GM18517 (cell line): ENCODE data around the gene CYB5A.
"Not testable (repeated sequence)": the region's sequence is repeated elsewhere in the genome, so short reads cannot be mapped to it uniquely, and the experiment has no call there.

ENCODE experiments used
- ATAC-seq: cut with Tn5 transposase; IDR thresholded peaks from one replicate; pipeline ENCODE4 v1.9.1; 2021; ENCODE audit warnings: mild to moderate bottlenecking, moderate library complexity; ENCODE audit not compliant: unreplicated experiment

Gene CYB5A

GRCh38 chr18:74299162-74299561, 7.4 kb upstream of the CYB5A start:
- no peak for ATAC-seq

DNA sequence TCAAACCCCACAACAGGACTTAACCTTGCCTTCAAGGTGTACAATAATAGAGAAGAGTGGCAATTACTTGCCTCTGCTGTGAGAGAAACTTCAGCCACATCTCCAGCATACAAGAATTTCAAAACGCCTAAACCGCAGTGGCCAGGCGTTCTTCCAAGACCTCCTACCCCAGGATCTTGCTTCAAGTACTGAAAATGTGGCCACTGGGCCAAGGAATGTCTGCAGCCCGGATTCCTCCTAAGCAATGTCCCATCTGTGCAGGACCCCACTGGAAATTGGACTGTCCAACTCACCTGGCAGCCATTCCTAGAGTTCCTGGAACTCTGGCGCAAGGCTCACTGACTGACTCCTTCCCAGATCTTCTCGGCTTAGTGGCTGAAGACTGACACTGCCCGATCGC, 2.8 kb upstream of the CYB5A start:
- ATAC-seq, result no peak

DNA sequence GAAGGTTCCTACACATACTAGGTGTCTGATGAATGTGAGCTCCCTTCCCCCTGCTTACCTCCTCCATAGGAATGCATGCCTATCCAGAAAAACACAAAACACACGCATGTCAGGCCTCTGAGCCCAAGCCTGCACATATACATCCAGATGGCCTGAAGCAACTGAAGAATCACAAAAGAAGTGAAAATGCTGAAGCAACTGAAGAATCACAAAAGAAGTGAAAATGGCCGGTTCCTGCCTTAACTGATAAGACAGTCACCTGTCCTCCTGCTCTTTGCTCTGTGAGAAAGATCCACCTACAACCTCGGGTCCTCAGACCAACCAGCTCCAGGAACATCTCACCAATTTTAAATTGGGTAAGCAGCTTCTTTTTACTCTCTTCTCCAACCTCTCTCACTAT, 1.2 kb upstream of the CYB5A start:
- ATAC-seq, result not testable (repeated sequence)

GRCh38 chr18:74292541-74292858, 737 bp upstream of the CYB5A start:
- no peak for ATAC-seq

DNA sequence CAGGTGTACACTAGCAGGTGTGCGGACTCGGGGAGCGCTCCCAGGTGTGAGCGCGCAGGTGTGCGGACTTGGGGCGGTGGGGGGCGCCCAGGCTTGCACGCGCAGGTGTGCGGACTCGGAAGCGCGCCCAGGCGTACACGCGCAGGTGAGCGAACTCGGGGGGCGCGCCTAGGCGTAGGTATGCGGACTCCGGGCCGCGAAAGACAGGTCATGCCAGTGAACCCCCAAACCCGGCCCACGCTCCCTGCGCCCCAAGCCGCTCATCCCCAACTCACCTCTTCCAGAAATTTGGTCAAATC, 342 bp downstream of the CYB5A start:
- no peak for ATAC-seq

DNA sequence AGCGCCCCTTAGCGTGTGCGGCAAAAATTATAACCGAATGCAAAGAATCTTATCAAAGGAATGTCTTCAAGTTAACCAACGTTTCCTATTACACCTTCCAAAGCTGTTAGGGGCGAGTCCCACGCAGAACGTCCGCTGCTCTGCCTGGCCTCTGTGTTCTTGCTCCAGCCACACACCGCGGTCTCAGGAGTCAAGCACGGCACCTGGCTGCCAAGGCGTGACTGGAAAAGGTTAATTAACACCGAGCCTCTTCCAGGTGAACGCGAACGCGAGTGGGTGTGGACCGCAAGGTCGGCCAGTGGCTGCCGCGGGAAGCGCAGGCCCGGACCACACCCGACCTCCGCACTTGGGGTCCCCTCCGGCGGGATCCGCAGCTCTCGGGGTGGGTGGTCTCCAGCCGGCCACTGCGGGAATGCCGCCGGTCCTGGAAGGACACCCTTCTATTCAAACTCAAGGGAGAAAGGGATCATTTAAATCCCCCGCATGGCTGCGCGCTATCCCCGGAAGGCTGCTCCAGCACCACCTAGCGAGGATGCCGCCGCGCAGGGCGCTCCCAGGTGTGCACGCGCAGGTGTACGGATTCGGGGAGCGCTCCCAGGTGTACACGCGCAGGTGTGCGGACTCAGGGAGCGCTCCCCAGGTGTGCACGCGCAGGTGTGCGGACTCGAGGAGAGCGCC, 830 bp downstream of the CYB5A start:
- ATAC-seq, result no peak

DNA sequence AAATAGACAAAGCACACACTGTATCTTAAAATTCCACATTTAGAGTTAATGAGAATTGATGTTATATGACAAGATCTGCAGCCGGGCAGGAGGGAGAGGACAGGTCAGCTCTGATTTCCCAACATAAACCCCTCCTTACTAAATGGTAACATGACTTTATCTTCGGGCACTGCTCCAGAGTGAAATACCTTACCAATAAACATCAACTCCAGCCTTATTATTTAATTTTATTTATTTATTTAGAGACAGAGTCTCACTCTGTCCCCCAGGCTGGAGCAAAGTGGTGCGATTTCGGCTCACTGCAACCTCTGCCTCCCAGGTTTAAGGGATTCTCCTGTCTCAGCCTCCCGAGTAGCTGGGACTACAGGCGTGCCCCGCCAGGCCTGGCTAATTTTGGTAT, 1.7 kb downstream of the CYB5A start:
- no peak for ATAC-seq

GRCh38 chr18:74289137-74289536, 2.6 kb downstream of the CYB5A start:
- no peak for ATAC-seq

DNA sequence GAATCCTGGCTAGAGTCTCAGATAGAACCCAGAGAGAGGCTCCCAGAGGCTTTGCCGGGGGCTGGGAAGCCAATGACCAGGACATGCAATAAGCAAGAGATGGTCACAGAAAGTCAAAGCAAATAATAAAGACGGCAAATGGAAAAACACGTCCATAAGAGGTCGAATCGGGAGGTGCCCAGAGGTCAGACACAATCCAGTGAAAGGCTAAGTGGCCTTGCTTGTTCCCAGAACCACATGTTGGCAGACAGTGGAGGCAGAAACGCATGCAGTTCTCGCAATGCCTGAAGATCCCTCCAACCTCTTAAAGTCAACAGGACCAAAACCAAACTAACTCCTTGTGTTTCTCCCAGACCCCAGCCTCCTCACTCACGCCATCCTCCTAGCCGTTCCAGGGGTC, 3.0 kb downstream of the CYB5A start:
- no peak for ATAC-seq

GRCh38 chr18:74288041-74288440, 3.7 kb downstream of the CYB5A start:
- no peak for ATAC-seq

DNA sequence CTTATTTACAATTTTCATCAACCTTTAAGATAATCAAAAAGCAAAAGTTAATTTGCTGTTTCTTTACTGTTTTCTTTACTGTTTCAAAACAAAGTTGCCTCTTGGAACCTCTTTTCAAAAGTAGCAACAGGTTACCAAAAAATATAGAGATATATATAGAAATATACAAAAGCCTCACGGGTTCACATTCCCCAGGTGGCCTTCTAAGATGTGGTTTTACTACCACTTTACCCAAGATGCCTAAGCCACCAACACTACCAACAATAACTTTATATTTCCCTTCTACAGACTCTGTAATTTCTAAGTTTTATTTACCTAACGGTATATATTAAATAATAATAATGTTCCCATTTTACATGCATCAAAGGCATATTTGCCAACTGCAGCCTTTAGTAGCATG, 4.9 kb downstream of the CYB5A start:
- ATAC-seq, result no peak

GRCh38 chr18:74286106-74286855, 5.5 kb downstream of the CYB5A start:
- no peak for ATAC-seq

DNA sequence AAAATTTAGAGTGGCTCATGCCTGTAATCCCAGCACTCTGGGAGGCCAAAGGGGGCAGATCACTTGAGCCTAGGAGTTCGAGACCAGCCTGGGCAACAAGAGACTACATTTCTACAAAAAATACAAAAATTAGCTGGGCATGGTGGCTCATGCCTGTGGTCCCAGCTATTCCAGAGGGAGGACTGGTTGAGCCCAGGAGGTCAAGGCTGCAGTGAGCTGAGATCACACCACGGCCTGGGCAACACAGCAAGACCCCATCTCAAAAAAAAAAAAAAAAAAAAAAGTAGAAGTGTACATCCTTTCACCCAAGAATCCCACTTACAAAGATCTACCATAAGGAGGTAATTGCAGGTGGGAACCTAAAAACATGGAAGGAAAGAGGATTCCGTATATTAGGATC, 6.2 kb downstream of the CYB5A start:
- not testable (repeated sequence) for ATAC-seq

DNA sequence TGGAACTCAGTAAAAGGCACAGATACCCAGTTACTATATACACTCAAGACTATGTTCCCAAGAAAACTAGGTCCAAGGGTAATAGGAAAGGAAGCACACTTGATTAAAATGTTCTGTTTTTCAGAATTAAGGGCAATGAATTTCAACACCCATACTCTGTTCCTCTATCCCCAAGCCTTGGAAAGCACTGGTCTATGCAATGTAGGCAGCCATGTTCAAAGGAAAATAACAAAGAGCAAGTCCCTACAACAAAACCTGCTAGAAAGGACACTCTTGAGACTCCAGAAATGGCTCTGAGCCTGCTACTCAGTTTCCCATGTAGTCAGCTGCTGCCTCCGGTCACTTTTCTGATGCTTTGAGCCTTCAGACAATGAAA, 6.8 kb downstream of the CYB5A start:
- ATAC-seq, result no peak

DNA sequence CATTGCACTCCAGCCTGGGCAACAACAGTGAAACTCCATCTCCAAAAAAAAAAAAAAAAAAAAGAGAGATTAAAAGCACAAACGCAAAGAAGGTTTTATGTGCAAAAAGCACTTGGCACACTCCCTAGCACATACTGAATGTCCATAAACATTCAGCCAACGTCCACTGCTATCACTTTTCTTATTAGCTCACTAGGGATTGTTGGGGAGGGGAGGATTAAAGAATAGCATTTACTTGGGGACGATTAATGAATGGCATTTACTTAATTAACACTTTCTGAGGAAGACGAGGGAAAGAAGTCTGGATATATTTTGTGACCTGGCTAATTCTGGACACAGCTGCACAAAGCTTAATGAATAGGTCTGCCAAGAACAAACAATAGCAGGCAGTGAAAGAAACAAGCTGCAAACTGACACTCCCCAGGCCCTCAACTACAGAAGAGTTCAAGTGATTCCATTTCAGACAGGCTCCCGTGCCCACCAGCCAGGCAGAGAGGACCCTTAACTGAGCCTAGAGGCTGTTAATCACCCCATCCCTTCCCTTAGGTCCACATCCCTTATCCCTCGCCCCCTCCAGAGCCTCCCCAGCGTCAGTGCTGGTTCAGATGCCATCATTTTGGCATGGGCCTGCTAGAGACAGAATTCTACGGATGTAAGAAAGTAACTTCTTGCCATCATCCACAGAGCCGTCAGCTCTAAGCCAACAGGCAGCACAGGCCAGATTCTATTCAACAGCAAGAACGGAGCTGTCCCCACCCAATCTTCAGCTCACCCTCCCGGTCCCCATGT, 7.4 kb downstream of the CYB5A start:
- no peak for ATAC-seq

DNA sequence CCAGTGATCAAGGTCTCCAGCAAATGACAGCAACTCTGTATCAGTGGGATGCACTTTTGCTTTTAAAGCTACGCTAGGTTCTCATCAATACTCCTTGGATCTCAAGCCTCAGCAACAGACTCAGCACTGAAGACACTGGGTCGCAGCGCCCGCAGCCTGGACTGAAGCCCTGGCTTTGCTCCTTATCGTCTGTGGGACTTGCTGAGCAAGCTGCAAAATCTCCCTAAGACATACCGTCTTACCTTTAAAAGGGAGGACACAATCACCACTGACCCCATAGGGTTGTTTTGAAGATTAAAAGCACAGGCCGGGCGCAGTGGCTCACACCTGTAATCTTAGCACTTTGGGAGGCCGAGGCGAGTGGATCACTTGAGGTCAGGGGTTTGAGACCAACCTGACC, 8.1 kb downstream of the CYB5A start:
- ATAC-seq, result no peak

GRCh38 chr18:74282755-74283554, 8.8 kb downstream of the CYB5A start:
- no peak for ATAC-seq

- no peak for ATAC-seq
These were observed 9.6 kb downstream of the CYB5A start for GRCh38 chr18:74281980-74282754.

- no peak for ATAC-seq
These were observed 10.5 kb downstream of the CYB5A start for GRCh38 chr18:74281011-74281979.

DNA sequence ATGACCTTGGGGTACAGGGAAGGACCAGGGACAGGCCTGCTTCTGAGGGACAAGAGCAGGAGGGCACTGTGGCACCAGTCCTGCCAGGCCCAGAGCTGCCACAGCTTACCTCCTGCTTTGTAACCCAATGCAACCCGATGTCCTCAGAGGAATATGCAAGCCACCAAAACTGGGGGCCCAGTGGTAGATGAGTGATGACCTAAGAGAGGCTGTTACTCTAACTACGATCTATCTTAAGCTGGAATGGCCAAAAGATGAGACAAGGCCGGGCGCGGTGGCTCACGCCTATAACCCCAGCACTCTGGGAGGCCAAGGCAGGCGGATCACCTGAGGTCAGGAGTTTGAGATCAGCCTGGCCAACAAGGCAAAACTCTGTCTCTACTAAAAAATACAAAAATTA, 12.8 kb downstream of the CYB5A start:
- ATAC-seq, result no peak
